GM10266 (cell line): ENCODE results near the gene ZNF625.

Experiments used
- DNase-seq: peaks from one replicate; pipeline ENCODE4 v3.0.0; 2012; ENCODE audit errors: extremely low spot score
- TF ChIP-seq, protein P1 (sequence below): IDR thresholded peaks from 2 replicates; pipeline ENCODE4 v1.5.1; 2012; ENCODE audit warnings: mild to moderate bottlenecking, low read depth; ENCODE audit not compliant: control insufficient read depth, insufficient read depth; ENCODE audit errors: missing control alignments

ZNF625 gene

DNA sequence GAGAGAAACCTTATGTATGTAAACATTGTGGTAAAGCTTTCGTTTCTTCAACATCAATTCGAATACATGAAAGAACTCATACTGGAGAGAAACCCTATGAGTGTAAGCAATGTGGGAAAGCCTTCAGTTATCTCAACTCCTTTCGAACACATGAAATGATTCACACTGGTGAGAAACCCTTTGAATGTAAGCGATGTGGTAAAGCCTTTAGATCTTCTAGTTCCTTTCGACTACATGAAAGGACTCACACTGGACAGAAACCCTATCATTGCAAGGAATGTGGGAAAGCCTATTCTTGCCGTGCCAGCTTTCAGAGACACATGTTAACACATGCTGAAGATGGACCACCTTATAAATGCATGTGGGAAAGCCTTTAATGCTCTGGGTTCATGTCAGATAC is 31.1 kb upstream of the ZNF625 start:
- TF ChIP-seq, protein P1, sequence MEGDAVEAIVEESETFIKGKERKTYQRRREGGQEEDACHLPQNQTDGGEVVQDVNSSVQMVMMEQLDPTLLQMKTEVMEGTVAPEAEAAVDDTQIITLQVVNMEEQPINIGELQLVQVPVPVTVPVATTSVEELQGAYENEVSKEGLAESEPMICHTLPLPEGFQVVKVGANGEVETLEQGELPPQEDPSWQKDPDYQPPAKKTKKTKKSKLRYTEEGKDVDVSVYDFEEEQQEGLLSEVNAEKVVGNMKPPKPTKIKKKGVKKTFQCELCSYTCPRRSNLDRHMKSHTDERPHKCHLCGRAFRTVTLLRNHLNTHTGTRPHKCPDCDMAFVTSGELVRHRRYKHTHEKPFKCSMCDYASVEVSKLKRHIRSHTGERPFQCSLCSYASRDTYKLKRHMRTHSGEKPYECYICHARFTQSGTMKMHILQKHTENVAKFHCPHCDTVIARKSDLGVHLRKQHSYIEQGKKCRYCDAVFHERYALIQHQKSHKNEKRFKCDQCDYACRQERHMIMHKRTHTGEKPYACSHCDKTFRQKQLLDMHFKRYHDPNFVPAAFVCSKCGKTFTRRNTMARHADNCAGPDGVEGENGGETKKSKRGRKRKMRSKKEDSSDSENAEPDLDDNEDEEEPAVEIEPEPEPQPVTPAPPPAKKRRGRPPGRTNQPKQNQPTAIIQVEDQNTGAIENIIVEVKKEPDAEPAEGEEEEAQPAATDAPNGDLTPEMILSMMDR: no peak
- DNase-seq: no peak

DNA sequence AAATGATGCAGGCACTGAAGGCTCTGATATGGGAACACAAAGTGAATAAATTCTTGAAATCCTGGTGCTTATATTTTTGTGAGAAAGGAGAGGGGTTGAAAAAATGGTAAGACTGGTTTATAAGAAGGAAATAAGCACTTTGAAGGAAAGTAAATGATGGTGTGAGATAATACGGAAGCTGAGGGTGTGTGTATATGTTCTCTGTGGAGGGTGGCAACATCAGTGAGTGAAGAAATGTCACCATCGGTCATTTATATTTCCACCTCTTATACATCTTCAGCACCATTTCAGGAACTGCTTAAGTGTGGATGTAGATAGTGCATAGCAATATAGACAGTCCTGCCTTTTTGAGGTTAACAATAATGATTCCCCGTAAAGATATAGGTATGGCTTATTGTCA is 23.8 kb upstream of the ZNF625 start:
- no peak for DNase-seq
- TF ChIP-seq, protein P1: no peak

DNA sequence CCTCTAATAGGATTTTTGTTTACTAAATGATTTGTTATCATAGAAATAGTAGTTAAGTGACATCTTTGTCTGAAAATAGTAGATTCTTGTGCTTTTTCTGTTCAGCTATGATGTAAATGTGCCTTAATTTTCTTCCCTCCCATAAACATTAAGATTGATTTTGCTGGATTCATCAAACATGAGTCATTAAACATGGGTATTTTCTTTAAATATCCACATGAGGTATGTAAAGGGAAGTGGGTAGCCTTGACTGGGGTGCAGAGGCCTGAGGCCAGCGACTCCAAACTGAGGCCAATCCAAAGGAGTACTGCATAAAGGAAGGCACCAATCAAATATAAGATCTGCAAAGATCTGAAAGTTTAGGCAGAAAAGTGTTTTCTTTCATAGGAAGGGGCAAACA is 10.1 kb upstream of the ZNF625 start:
- TF ChIP-seq, protein P1: no peak
- no peak for DNase-seq

DNA sequence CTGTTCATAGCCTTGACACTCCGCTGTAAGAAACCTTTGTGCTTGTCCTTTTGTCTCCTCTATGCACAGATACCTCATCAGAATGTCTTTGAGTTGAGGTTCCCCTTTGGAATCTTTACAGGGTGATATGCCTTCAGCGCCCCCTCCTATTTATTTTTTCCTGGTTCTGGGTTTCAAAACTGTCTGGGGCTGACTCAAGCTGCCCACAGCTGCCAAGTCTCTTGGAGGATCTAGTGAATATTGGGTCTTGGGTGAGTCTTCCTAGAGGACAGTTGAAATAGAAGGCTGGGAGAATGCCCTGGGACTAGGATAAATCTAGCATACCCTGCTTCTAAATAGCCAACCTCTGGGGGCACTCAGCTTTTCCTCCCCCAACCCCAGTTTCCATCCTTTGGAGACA is 7.3 kb upstream of the ZNF625 start:
- TF ChIP-seq, protein P1: no peak
- no peak for DNase-seq

DNA sequence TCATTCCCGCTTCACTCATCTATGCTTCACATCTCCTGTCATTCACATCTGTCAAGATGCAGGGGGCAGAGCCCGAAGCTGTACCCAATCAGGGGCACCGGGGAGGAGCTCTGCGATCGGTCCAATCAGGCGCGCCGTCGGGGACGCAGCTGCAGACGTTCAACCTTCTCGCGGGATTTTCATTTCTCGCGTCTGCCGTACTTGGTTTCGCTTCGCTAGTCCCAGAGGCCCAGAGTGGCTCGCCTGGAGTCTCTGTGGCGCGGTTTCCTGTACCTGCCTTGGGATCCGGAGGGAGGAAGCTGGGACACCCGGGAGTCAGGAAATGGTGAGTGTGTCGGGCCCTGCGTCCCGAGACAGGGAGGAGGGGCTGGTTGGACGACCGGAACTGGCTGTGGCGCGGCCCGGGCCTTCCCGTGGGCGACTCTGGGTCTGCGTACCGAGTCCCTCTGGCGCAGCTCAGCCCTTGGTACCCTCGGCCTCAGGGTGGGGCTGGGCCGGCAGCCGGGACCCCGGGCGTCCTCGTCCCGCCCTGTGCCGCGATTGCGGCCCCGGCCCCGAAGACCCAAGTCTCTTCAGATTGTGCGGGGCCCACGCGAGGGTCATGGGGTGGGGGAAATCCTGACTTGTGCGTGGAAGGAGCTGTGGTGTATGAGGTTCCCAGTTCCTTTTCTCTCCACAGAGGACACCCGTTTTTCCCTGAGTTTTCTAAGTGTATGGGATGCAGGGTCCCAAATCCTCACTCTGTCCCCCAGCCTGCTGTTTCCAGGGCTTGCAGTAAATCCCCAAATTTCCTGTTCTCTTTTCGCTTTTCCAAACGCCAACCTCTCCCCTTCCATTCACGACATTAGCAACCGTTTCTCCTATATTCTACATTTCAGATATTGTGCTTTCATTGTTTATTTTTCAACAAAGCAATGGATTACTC is 6.6 kb upstream of the ZNF625 start, which contains the start of gene ZNF136:
Gene ZNF136 (plus strand): TSS at position 215 of the 925 bp plus-strand sequence. CDS start 108 bp downstream, at position 323.
- TF ChIP-seq, protein P1: no peak
- peak; percentile 99 for DNase-seq

DNA sequence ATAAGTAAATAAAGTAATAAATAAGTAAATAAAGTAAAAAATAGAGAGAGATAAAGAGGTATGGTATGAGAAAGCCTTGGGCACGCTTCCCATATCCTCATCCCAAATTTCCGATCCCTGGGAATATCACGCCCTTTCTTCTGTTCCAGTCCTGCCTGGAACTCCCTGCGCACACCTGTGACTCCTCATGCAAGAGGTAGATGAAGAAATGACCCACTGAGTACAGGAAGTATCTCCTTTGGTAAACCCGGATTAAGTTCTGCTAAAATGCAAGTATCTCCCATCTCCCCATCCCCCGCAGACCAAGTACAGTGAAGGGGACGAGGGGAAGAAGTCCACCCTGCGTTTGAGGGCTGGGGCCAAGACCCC is 6.0 kb upstream of the ZNF625 start:
- DNase-seq: no peak
- TF ChIP-seq, protein P1: no peak

DNA sequence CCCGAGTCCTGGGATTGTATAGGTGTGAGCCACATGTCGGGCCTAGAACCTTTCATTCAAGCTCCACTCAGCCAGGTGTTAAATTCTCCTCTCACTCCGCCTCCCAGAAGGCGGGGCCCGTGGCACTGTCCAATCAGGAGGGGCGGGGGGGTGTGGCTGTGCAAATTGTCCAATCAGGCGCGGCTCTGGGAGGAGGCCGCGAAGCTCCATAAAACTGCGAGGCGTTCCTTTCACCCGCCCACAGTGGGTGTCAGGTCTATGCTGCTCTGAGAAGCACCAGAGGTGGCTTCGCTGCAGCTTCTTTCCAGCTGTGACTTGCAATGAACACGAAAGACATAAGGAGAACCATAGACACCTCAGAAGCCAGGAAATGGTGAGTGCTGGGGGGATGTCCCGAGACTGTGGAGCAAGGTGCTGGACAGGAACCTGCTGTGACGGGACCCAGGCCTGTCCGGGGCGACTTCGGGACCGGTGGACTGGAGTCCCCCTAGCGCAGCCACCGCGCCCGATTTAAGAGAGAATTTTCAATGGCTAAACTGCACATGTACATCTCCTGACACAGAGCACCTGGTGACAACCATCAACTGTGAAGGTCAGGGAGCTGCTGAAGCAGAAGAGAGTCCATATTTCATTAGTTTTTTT is 3.4 kb upstream of the ZNF625 start:
- no peak for DNase-seq
- TF ChIP-seq, protein P1: no peak
